Prostate gland (tissue), 2 donors: ENCODE results near the gene BCR. TPM values are rescaled to one million over a fixed set of nuclear protein-coding genes. Genes with fewer than 3 reads are reported as not detected.

Experiments
- DNase-seq: peaks from one replicate; pipeline ENCODE4 v3.0.0-alpha.2; 2019; ENCODE audit warnings: low spot score
- H3K27ac ChIP-seq, 2 donors: fragments of 200-600 bp; sonication (generic); 2 replicates each; pipeline ENCODE4 v1.5.1; 2017 to 2019
- H3K27me3 ChIP-seq: fragments of 200-600 bp; sonication (generic); replicated peaks from 2 replicates; pipeline ENCODE4 v1.5.1; 2019; ENCODE audit not compliant: insufficient read depth
- H3K36me3 ChIP-seq, 2 donors: fragments of 200-600 bp; sonication (generic); 1 replicate in 1 of 2; 2 replicates in 1 of 2; pipeline versions ENCODE4 v1.5.1 to v1.8.1; 2017 to 2019
- H3K4me1 ChIP-seq: fragments of 200-600 bp; sonication (generic); replicated peaks from 2 replicates; pipeline ENCODE4 v1.5.1; 2019
- H3K4me3 ChIP-seq, 2 donors: fragments of 200-600 bp; sonication (generic); 2 replicates each; pipeline ENCODE4 v1.5.1; 2017 to 2019
- H3K9me3 ChIP-seq: fragments of 200-600 bp; sonication (generic); 2 replicates; pipeline ENCODE4 v1.5.1; 2017
- CTCF ChIP-seq, 4 experiments: fragments of 200-600 bp in 2 of 4; fragments of 450-650 bp in 2 of 4; sonication (generic) in 2 of 4; IDR thresholded peaks; 1 replicate in 3 of 4; 2 replicates in 1 of 4; pipeline ENCODE4 v1.5.1; 2016 to 2019; ENCODE audit warnings: antibody characterized with exemption in 4 of 4, mild to moderate bottlenecking in 2 of 4, moderate library complexity in 2 of 4
- POLR2A ChIP-seq: fragments of 450-650 bp; IDR thresholded peaks from one replicate; pipeline ENCODE4 v1.6.1; 2016; ENCODE audit warnings: antibody characterized with exemption, mild to moderate bottlenecking
- POLR2AphosphoS5 ChIP-seq: sonication (generic); formaldehyde crosslinking; IDR thresholded peaks from one replicate; pipeline ENCODE4 v1.6.1; 2017; ENCODE audit warnings: antibody characterized with exemption
- WGBS: methylation state at CpG from one replicate; pipeline ENCODE4 v1.1.5; 2018; 5-methylcytosine and 5-hydroxymethylcytosine counted together
- intact Hi-C: fragments of 100-400 bp; cut with DNase I; formaldehyde crosslinking; loops from one replicate; pipeline ENCODE4 v1.14.2; 2022
- total RNA-seq, 2 donors: library from RNA; depleted of rRNA; stranded (reverse); fragments of >200 nt; gene quantifications; one replicate each; pipeline ENCODE4 v1.1.0, GENCODE V29; 2016

BCR gene
- total RNA-seq, 2 donors from 2014 or later = 32.7 to 88.8 TPM

- H3K9me3 ChIP-seq = no peaks in the 10 kb centered on the region
- H3K27ac ChIP-seq = no peak overlapping the region
- no peak overlapping the region for H3K4me3 ChIP-seq
- no peaks in the 10 kb centered on the region for H3K36me3 ChIP-seq
- DNase-seq = no peak
- no peaks in the 10 kb centered on the region for H3K4me1 ChIP-seq
- intact Hi-C loops = no loop called here
- H3K27me3 ChIP-seq = no peaks in the 10 kb centered on the region
- 92% methylated on average over 14 of the region's 14 CpGs for WGBS
- TF ChIP-seq POLR2A (no peak), POLR2AphosphoS5 (no peak), CTCF (IDR thresholded peaks at IDR 0.05) (no peak)
Observed at GRCh38 chr22:23293720-23294119, 113.4 kb downstream of the BCR start.

GRCh38 chr22:23294221-23294620, 113.9 kb downstream of the BCR start:
- Histone ChIP-seq H3K27me3 (no peaks in the 10 kb centered on the region), H3K36me3 (no peaks in the 10 kb centered on the region), H3K9me3 (no peaks in the 10 kb centered on the region), H3K4me3 (no peak overlapping the region), H3K27ac (no peak overlapping the region), H3K4me1 (no peaks in the 10 kb centered on the region)
- DNase-seq = no peak
- 94% methylated on average over 11 of the region's 11 CpGs for WGBS
- intact Hi-C loops = no loop called here
- TF ChIP-seq POLR2A (no peak), POLR2AphosphoS5 (no peak), CTCF (IDR thresholded peaks at IDR 0.05) (no peak)

DNA sequence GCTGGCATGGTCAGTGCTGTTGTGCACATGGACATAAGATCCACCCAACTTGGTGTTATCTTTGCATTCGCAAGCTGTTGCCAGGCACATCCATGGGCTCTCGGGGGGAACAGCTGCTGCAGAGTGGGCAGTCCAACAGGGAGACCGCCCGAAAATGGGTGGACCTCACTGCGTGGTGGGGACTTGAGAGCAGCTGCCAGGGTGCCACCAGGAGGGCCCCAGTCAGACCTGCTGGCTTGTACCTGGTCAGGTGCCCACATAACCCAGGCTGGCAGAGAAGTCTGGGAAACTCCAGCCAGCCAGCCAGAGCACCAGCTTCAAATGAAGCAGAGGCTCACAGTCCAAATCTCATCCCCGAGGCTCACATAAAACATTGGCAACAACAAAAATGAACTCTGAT, 120.2 kb downstream of the BCR start:
- DNase-seq = no peak
- H3K9me3 ChIP-seq = no peaks in the 10 kb centered on the region
- no peaks in the 10 kb centered on the region for H3K36me3 ChIP-seq
- H3K4me1 ChIP-seq = no peaks in the 10 kb centered on the region
- WGBS = 84% methylated on average over 6 of the region's 6 CpGs
- intact Hi-C loops = loop anchor here (10.0 kb wide), 1 partner anchor 224 kb away; no protein-coding TSS in a partner anchor
- no peaks in the 10 kb centered on the region for H3K27me3 ChIP-seq
- TF ChIP-seq POLR2A (no peak), CTCF (IDR thresholded peaks at IDR 0.05) (no peak), POLR2AphosphoS5 (no peak)
- H3K4me3 ChIP-seq = no peak overlapping the region
- no peak overlapping the region for H3K27ac ChIP-seq

DNA sequence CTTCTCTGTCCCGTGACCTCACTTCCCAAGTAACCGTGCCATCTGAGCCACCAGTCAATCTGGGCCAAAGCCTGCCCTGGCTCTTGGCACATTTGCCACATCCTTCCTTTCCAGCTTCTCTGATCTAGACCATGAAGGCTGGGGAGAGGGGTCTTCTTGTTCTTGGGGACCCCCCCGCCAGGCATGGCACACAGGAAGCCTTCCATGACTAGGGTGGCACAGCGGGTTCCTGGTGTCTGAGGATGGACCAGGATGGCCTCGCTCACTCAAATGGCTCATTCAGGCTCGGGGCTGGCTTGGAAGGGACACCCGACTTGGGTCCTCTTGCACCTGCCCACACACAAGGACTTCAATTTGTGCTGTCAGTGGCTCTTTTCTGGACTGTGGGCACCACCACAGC, 121.3 kb downstream of the BCR start:
- TF ChIP-seq CTCF (IDR thresholded peaks at IDR 0.05) (no peak), POLR2AphosphoS5 (no peak), POLR2A (no peak)
- Histone ChIP-seq H3K27me3 (no peaks in the 10 kb centered on the region), H3K36me3 (no peaks in the 10 kb centered on the region), H3K4me3 (no peak overlapping the region), H3K4me1 (no peaks in the 10 kb centered on the region), H3K9me3 (no peaks in the 10 kb centered on the region), H3K27ac (no peak overlapping the region)
- 81% methylated on average over 4 of the region's 7 CpGs for WGBS
- intact Hi-C loops = loop anchor here (10.0 kb wide), 1 partner anchor 223 kb away; no protein-coding TSS in a partner anchor
- DNase-seq = no peak

DNA sequence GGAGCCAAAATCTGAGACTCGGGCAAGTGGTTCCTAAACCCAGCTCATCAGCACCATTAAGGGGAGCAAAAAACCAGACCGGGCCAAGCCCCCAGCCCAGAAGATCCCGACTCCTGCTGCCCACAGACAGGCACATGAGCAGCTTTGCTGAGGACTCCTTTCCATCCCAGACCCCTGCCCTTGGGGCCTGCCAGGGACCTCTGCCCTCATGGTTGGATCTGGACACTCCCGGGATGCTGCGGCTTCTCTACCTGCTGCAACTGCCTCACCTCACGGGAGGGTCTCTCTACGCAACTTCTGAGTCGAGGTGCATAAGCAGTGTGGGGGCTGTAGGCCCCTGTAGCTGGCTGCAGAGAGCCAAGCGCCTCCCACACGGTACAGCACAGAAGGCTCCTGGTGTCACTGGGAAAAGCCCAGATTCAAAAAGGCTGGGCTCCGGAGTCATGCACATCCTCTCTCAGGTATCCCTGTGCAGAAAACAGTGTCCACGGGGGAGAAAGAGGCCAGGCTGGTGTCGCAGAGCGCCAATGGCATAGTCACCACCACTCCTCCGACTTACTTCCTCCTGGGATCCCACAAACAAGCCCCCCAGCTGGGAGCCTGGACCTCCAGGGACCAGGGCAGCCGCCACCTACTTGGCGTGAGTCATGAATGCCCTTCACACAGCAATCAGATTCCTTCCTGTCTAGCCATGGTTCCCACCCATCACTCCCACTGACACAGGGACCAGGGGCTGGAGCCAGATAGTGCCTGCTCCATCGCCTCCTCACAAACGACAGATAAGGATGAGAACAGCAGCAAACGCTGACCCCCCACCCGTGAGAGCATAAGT, 122.1 kb downstream of the BCR start:
- H3K27me3 ChIP-seq = no peaks in the 10 kb centered on the region
- no peaks in the 10 kb centered on the region for H3K9me3 ChIP-seq
- WGBS = 83% methylated on average over 21 of the region's 21 CpGs
- H3K4me1 ChIP-seq = no peaks in the 10 kb centered on the region
- no peaks in the 10 kb centered on the region for H3K36me3 ChIP-seq
- no peak overlapping the region for H3K4me3 ChIP-seq
- no peak for DNase-seq
- no peak for TF ChIP-seq POLR2A
- TF ChIP-seq CTCF (IDR thresholded peaks at IDR 0.05) = no peak
- TF ChIP-seq POLR2AphosphoS5 = no peak
- intact Hi-C loops = loop anchor here (10.0 kb wide), 1 partner anchor 222 kb away; no protein-coding TSS in a partner anchor
- no peak overlapping the region for H3K27ac ChIP-seq
